Suppressor macrophage treated with lipopolysaccharide for 4 hours (primary cell): ENCODE data around the gene QDPR.

Experiments
- DNase-seq: peaks from one replicate; pipeline ENCODE4 v3.0.0-alpha.2; 2020

The QDPR gene

DNA sequence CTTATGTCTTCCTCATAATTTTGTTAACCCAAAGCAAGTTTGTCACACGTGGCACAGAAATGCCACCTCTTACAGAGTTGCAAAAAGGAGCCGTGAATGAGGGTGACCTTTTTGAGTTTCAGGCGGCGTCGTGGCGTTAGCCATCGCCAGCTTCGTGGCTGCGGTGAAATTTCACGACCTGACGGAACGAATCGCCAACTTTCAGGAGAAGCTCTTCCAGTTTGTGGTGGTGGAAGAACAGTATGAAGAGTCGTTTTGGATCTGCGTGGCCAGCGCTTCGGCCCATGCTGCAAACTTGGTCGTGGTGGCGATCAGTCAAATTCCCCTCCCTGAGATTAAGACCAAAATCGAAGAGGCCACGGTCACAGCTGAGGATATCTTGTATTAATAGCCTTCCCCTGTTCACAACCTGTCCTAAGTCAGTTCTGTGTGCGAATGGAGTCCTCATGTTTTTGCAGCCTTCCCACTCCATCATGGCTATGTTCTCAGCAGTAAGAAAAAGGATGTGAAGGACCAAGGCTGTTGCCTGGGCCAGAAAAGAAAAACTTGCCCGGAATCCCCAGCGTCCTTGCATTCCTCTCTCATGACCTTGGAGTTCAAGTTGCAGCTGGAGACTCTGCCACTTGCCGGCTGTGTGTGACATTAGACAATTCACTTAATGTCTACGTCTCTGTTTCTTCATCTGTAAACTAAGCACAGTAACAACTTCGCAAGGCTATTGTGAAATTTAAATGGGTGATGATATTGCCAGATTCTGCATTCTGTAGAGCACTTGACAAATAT is 15.0 kb upstream of the QDPR start:
- no peak for DNase-seq

DNA sequence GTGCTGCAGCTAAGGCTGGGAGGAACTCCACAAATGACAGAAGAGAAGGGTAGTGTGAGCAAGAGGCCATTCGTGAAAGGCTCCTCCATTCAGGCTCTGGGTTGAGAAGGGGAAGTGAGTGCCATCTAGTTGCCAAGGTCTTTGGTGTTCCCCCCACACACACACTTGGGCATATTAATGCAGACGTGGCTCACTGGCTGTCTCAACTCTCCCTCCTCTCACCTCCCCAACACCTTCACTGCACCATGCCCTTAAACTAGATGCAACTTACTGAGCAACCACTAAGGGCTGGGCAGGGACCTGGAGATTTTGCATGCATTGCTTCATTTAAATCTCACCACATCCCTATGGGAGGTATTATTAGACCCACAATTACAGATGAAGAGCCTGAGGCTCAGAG is 11.8 kb upstream of the QDPR start:
- no peak for DNase-seq

DNA sequence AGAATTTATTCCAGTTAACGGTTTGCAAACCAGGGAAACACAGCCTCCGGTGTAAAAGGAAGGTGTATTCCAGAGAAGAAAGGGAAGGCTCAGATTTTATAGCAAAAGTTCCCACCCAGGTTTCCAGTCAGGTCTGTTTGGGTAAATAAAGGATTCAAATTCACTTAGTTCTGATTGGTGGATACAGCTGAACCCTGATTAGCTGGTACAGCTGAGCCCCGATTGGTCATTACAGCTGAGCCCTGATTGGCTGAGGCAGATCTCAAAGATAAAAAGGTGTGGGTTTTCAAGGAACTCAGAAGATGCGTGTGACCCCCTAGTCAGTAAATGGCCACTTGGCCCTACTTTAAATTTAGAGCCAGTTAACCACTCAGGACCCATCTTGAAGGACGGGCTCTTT is 9.7 kb upstream of the QDPR start:
- DNase-seq: no peak

DNA sequence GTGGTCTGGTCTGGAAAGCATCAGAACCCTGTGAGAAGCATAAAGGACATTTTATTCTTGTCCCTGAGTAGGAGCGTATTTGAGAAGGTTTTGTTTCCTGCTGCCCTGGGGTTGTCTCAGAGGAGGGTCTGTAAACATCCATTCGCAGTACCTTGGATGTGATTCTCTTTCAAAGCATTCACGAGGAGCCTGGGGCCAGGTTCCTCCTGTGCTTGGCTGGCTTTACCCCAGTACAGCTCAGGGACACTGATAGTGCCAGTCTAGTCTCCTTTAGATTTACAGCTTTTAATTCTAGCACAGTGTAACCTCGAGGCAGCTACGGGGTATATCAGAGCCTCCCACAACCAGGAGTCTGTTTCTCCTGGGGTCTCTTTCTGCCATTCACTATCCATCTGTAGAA is 5.8 kb upstream of the QDPR start:
- no peak for DNase-seq

DNA sequence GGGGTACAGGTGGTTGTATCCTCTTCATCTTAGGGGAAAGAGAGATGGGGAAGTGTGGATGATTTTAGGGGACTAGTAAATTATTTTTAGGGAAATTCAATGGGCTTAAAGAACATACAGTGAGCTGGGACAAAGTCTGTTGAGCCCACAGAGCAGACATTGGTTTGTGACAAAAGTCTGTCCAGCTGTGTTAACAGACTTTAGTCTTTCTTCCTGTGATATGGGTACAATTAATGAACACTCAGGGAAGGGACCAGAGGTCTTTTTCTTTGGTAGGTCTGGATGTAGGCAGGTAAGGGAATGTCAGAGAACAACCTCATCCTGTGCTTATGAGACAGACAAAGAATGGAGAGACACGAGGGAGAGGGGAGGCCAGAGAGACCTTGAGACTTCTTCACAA is 5.1 kb upstream of the QDPR start:
- no peak for DNase-seq

DNA sequence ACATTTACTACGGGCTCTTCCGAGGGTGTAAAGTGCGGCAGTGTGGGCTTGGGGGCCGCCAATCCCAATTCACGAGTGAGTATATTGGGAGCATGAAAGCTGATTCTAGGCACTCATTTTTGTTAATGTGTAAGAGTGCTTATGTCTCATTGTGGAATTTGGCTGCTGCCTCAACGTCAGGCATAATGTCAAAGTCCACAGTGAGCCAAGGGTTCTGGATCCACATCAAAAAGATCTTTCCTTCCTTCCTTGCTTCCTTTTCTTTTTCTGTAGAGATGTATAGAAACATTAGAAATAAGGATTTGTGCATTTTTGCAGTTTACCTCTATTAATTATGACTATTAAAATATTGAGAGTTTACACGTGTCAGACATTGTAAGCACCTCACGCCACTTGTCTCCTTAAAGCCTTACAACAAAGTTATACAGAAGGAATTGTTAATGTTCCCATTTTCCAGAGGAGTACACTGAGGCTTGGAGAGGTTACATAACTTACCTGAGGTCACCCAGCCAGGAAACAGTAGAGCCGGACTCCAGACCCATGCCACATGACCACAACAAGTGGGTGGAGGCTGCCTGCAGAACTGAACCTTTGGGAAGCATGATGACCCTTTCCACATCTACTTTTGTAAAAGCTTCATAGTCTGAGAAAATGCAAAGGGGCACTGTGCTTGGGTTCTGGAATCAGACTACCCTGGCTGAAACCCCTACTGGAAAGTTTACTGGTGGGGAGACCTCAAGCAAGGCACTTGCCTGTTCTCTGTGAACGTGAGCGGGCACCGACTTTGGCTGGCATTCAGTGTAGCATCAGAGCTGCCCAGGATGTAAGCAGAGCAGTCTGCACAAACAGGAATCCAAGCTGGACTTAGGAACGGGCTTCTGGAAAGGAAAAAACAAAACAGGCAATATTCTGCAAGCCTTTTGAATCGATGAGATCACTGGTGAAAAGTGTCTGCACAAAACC is 3.8 kb upstream of the QDPR start:
- DNase-seq: no peak

DNA sequence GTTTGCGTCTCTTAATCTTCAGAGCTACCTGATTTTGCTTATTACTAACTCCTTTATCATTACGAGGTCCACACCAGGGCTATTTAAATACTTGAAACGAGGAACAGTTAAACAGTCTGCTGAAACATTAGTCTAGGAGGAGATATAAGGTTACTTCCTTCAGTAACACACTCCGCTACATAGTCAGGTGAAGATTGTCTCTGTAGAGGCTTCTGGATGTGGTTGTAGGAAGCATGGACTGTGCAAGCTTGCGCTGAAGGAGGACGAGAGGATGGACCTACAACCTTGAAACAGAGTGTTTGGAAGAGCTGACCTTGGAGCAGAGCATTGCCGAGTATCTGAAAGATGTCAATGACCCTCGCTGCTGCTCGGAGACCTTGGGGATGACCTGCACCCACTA is 3.0 kb upstream of the QDPR start, which contains the start of gene CLRN2:
Gene CLRN2, plus strand, starts transcription at position 301 of the 400 bp plus-strand sequence. CDS start 102 bp downstream, outside the sequence.
- DNase-seq: no peak

DNA sequence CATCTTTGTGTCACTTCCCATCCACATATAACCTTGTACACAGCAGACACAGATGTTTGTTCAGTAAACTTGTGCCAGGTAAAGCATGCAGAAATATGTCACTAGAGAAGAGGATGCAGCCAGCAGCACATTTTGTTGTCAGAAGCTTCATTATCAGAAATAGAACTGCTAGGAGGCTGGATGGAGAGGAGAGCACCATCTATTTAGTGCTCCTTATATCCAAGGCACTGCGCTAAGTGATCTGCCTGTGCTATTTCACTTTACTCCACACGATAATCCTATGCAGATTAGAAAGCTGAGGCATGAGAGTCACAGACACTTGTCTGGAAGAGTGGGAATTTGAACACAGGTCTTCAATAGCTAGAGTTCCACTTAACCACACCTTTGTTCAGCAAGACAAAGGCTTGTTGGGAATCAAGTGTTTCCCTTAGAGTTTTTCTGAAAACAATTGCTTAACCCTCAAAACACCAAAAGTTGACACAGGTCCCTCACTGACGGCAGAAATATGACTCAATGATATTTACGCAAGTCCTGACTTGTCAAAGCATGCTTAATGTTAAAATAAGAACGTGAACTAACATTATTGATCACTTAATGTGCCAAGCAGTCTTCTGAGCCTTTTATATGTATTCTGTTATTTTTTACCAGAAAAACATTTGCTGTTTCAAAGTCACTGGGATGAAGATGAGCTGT is 1.2 kb upstream of the QDPR start:
- DNase-seq: peak; percentile 19

DNA sequence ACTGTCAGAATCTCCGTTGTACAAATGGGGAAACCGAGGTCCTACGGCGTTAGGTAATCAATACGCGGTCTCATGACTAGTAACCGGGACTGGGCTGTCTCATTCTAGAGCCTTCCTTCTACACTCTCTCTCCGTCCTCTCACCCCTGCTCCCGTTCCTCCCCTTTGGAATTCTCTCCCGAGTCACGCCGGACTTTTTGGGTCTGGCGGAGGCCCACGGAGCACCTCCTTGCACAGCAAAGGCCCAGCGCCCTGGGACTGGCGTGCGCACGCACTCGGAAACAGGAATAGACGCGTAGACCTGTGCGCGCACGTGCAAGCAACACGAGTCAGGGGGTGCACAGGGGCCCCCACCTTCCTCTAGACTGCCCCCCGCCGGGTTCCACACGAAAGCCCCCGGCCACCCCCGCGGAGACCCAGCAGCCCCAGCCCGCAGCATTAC is 361 bp downstream of the QDPR start:
- peak; percentile 35 for DNase-seq

DNA sequence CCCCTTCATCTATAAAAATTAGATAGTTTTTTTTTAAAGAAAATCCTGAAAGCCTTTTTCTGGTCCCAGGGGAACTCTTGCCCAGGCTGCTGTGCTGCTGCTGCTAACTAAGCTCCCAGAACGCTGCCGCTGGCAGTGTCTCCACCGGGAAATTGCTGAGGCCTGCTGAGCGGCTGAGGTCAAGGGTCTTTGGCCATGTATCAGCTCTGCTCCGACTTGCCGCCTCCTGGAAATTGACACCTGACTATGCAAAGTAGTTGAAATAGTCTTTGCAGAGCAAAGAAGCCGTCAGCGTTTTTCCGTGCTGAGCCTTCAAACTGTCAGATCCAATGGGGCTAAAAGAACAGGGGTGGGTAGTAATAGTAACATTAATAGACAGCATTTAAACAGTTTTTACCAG is 839 bp downstream of the QDPR start:
- no peak for DNase-seq

DNA sequence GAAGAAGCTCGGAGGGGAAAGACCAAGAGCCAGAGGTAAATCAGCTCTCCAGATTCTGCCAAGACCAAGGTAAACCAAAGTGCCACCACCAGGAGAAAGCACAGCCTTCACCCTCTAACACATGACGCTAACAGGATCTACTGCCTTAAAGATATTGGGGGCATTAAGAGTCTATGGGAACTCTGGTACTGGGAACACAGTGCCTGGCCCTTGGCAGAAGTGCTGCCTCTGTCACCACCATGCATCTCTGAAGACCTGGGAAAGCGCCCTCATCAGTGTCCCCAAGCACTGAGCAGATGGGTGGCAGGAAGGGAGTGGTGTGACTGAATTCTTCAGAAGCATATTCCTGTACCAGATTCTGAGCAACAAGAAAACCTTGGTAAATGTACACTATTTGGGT is 1.3 kb downstream of the QDPR start:
- DNase-seq: no peak

DNA sequence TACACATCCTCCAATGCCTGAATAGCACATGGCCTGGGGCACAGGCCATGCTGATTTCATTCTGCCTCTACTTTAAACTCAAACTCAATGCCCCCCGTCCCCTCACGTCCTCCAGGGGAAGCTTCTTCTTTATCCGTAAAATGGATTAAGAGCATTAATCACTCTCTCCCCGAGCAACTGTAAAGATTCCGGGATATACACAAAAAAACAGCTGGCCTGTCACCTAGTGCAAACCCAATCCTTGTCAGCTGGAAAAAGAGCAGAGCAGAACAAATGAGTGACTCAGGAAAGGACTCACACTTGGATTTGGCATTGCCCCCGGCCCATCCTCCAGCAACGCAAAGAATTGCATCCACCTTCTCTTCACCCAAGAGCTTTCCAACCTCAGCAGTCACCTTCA is 7.8 kb downstream of the QDPR start:
- no peak for DNase-seq

DNA sequence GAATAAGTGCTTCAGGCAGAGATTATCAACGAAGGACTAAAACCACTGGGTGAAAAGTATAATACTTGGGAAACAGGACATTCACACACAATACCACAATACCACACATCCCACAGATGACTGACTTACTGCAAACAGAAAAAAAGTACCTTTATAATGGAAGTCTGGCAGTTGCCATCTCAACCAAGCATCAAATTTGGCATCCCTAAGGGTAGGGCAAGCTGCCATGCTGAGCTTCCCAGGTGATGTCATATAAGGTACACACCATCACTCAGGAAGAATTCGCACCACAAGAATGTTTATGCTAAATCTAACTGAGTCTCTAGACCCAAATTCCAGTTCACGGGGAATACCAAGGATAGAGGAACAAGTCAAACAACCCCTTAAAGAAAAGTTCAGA is 9.1 kb downstream of the QDPR start:
- no peak for DNase-seq

DNA sequence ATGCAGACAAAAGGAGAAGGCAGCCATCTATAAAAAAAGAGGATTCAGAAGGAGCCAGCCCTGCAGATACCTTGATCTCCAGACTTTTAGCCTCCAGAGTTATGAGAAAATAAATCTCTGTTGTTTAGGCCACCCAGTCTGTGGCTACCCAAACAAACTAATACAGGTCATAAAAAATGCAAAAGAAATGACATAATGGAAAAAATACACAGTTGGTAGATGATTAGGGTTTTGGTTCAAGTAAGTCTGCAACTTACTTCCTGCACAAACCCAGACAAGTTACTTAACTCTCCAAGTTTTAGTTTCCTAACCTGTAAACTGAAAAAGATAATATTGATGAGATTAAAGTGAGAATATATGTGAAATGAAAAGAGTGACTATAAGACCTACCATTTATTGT is 11.3 kb downstream of the QDPR start:
- DNase-seq: no peak

DNA sequence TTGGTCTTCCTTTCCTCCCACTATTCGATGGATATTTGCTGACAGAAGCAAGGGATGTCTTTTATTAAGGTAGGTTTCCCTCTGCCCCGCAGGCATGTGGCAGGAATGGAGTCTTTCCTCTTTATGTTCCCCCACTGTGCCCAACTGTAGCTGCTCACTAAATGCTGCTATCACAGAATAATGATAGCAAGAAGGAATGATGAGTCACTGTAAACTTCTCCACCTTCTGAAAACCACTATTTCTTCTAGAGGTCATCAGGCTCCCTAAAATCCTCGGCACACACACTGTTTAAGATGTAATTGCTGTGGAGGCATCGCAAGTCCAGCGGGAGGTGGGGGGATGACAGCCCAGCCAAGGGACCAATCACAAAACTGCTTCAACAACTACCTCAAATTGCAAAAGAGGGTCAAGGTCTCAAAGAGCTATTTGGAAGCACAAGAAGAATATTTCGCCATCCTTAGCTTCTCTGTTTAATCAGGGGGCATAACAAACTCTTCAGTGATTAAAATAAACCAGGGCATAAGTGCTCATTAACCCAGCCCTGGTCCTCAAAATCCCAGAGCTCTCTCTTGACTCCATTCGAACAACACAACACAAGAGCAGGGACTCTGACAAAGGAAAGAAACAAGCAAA is 13.9 kb downstream of the QDPR start:
- no peak for DNase-seq

DNA sequence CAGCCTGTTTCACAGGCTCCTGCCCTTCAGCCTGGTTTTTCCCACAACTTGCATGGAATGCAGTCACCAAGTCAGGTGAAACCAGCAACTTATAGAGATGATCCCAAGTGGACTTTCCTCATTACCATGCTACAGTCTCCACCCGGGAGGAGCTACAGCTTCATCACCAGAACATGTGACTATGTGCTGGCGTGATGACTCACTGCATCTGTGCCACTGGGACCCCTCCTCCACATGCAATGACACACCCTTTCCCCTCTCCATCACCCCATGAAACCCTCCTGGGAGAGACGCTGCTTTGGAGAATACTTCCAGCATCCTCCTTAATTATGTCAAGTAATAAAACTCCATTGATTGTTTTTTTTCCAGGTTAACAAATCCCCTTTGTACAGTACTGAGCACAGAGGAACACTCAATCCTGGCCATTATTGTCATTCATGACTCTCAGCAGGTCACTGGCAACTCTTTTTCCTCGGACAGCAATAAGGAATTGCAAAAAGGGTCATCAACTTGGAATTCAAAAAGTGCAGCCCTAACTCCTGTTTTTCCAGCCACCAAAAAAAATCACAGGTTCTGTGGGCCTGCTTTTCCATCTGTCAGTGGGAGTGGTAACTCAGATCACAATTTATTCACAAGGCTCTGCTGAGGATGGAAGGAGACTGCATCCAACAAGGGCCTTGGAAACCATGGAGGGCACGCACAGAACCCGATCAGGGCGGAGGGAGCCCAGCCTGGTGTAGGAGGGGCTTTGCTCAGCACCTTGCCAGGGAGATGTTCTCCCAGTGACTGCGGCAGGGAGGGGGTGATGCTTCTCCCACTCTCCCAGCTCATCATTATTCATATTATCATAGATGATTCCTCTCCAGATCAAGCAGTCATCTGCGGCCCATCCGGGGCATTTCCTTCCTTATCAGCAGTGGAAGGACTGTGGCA is 17.4 kb downstream of the QDPR start:
- peak; percentile 27 for DNase-seq

DNA sequence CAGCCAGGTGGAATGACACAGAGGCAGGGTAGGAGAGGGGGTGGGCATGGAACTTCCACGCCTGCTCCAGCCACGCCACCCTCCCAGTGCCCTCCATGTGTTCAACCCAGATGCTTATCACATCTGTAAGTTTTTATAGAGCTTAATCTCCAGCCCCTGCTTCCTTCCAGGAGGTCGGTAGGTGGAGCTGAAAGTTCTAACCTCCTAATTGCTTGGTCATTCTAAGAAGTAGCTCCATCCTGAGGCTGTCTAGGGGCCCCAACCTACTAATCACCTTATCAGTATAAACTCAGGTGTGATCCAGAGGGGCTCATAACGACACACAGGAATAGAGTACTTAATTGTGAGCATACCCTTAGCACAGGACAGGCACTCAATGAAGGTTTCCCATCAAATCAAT is 18.3 kb downstream of the QDPR start:
- no peak for DNase-seq

DNA sequence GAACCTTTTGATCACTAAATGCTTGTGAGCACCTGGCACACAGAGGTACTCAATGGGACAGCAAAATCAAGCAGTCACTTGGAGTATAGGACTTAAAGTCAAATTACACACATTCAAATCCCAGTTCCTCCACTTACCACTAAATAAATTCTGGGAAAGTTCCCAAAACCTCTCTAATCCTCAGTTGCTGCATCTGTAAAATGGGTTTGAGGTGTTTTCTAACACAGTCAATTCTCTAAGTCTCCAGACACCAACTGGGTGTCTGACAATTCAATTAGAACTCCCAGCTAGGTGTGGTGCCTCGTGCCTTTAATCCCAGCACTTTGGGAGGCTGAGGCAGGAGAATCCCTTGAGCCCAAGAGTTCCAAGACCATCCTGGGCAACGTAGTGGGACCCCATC is 19.0 kb downstream of the QDPR start:
- DNase-seq: no peak

DNA sequence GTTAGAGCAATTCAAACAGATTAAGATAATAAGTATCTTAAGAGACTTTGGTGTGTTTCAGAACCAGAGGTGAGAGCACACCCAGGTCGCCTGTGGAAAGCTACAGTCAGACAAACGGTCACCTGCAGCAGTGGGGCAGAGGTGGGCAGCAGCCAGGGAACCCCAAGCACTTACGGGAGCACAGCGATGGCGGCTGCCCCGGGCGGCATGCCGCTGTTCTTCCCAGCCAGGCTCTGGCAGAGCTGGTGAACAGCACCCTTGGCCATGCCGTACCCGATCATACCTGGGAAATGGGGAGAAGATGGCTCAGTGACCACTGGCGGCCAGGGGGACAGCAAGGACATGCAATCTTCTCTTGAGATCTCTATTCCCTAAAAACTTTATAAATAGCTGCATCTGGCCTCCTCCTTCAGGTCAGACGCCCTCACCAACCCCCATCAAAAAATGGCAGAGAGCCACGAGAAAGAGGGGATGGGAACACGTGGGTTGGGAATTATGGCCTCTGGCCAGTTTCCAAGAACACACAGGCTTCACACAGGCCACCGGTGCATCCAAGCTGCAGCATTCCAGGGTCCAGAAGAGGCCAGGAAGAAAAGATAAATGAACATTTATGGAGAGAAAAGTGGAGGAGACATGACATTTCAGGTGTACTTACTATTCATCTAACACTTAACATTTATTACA is 19.7 kb downstream of the QDPR start:
- DNase-seq: no peak

DNA sequence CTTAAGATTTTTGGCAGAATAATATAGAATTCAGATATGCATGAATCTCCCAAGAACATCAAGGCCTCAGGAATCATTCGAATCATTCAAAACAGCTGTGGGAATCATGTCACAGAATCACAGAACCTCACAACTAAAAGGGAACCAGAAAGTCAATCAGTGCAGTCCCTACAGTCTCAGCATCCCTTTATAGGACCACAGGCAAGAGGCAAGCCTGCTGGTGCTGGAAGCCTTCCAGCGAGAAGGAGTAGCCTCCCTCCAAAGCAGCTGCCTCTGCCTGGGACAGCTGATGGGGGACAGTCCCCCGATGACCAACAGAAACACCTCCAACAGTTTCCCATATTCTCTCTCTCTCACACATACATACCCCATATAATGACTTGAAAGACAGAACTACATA is 20.7 kb downstream of the QDPR start:
- no peak for DNase-seq

DNA sequence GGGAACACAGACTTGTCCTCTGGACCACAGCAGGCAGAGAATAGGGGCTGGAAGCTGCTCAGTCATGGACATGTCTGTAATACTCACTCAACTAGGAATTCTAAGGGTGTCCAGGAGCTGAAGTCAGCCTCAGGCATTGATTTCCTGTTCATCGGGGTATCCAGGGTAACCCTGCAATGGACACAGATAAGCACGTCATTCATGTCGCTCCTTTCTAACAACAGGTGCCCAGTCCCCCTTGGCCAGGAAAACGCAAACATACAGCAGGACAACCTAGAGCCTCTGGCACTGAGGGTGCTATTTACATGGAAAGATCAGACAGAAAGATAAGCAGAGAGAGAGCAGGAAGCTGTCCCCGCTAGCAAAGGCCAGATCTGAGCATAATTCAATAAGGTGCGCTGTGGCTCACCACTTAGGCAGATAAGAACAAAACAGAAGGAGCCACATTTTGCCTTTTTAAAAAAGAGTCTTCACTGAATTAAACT is 21.3 kb downstream of the QDPR start:
- no peak for DNase-seq
